Putamen (tissue), 1 donor: ENCODE data around the gene ACADVL.

ENCODE experiments used
- DNase-seq: peaks from one replicate; pipeline ENCODE4 v3.0.0-alpha.2; 2016; ENCODE audit warnings: low spot score

The ACADVL gene

DNA sequence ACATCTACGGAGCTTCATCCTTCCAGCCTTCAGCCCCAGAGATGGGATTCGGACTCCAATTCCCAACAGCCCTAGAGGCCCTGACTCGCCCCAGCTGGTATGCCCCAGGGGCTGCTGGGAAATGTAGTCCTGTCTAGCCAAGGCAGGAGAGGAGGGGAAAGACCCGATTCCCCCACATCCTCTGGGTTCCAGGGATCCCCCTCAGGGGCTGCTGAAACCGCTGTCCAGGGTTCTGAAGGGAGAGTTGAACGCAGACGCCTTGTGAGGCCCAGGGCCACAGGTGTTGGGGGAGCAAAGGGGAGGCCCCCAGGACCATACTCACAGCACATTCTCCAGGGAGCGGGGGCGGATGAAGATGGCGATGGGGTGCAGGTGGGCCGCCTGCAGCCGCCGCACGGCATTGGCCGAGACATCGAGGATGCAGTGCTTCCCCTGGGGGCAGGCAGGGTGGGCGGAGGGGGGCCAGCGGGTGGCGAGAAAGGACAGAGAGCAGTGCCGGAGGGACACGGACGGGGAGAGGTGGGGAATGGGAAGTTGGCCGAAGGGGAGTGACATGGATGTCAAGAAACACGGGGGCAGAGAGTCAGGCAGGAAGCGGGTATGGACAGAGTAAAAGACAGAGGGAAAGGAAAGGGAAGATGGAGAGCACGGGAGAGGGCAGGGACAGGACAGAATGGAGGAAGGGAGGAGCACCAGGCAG, 28.0 kb upstream of the ACADVL start:
- no peak for DNase-seq

DNA sequence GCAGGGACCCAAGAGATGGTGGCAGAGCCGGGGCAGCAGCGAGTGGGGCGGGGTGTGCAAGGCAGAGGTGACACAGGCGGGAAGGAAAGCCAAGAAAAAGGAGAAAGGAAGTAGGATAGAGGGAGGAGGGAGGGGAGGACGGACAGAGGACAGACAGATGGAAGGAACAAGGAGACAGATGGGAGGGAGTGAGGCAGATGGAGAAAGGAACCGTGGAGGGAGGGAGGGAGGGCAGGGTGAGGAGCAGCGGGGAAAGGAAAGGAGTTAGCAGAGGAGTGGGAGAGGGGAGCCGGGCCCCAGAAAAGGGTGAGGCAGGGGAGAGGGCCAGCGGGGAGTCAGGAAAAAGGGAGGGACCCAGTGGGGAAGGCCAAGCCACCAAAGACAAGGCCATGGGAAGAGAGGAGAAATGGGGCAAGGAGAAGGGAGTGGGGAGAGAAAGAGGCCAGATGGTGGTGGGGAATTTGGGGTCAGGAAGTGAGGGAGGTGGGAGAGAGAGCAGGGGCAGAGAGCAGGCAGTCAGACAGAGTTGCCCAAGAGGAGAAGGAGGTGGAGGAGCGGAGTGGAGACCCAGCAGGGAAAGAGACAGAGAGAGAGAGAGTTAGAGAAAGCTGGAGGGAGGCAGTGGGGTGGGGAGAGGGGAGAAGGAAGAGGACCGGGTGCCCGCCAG, 27.3 kb upstream of the ACADVL start:
- no peak for DNase-seq

DNA sequence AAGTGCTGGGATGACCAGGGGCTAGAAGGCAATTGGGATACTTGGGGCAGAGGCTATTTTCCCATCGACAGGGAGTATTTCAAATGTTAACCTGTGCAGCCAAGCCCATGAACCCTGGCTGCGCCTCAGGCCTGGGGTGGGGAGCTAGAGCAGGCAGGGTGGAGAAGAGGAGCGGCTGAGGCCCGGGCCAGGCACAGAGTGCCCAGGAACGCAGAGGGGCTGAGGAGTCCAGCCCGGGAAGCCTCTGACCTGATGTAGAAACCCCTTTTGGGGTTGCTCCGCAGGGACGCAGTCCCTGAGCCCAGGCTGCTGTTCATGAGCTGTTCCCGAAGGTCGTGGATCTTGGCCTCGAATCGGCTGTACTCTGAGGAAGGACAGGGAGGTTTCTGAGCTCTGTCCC, 23.8 kb upstream of the ACADVL start:
- DNase-seq = no peak

DNA sequence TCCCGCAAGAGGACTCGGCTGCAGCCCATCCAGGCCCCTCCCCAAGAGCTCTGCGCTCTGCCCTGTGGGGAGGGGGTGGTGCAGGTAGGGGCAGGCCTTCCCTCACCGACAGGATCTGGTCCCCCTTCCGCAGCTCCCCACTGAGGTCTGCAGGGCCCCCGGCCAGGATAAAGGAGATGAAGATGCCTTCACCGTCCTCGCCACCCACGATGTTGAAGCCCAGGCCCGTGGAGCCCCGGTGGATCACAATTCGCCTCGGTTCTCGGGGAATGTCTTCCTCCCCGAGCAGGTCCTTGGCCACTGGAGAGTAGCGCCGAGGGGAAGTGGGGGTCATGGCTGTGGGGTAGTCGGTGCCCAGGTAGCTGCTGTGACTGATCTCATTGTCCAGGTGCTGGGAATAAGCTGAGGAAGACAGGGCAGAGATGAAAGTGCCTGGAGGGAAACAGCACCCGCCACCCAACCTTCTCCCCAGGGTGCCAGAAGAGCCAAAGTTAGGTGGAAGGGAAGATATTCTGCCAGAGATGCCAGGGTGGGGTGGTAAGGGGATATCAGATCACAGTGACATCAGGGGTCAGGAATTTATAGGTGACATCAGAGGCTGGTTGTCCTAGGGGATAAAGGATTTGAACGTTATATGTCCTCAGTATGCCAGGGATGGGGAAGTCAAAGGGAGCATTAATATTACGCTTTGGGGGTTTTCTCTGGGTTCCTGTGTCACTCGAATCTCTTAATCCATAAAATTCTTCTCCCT, 22.9 kb upstream of the ACADVL start:
- DNase-seq = no peak

DNA sequence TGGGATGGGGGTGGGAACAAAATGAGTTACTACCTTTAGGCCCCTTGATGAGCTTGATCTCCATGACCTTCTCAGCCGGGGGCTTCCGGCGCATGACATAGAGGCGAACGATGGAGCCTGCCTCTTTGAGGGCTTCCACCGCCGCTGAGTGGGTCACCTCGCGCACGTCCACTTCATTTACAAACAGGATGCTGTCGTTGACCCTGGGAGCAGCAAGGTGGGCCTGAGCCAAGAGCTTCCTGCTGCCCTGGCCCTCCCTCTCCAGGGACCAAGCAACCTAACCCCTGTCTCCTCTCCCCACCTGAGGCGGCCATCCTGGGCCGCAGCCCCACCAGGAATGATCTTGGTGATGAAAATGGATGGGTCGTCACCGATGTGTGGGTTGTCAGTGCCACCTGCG, 16.3 kb upstream of the ACADVL start:
- DNase-seq = no peak

DNA sequence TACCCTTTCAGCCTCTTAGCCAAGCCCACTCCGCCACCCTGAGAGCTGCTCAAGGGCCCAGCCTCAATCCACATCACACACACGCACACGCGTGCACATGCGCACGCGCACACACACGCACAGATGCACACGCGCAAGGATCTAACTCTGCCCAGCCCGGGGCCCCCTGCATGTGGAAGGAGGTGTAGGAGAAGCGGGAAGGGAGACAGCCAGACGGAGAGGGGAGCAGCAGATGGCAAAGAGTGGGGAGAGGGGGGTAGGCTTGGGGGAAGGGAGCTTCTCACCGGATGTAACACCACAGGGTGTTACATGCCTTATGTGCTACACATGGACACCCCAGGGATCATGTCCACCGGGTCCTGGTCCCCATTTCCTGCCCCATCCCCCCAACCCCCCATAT, 15.4 kb upstream of the ACADVL start:
- no peak for DNase-seq

DNA sequence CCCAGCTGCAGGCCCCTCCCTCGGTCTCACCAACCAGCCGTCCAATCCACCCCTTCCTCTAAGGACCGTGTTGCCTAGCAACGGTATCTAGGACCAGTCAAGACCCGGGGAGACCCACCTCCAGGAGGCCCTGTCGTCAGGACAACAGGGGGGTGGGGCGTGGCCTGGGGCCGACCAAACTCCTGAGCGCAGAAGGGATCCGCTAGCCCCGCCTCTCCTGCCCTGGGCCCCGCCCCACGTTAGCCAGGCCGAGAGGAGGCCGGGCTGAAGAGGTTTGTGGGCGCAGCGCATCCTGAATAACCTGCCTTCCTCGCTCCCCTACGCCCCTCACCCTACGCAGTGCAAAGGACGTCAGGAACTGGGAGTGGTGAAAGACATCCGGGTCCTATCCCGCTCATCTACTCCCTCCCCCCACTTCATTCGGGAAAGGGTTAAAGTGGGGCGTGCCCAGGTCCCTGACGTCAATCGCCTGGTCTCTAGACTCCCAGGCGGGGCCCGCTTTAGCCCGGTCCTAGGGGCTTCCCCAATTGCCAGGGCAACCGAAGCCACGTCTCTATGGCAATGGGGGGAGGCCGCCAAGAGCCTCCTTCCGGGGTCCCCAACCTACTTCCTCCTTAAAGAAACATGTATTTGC, 14.8 kb upstream of the ACADVL start:
- peak; percentile 81 for DNase-seq

DNA sequence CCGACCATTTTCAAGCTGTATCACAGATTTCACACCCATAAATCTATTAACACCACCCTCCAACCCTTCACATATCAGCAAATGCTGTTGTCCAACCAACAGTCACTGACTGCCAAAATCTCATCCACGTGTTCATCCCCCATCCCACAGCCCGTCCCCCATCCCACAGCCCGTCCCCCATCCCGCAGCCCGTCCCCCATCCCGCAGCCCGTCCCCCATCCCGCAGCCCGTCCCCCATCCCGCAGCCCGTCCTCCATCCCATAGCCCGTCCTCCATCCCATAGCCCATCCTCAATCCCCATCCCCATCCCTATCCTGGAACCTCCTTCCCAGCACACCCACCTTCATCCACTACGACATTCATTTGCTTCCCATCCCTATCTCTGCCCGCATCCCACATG, 14.2 kb upstream of the ACADVL start:
- DNase-seq = no peak

DNA sequence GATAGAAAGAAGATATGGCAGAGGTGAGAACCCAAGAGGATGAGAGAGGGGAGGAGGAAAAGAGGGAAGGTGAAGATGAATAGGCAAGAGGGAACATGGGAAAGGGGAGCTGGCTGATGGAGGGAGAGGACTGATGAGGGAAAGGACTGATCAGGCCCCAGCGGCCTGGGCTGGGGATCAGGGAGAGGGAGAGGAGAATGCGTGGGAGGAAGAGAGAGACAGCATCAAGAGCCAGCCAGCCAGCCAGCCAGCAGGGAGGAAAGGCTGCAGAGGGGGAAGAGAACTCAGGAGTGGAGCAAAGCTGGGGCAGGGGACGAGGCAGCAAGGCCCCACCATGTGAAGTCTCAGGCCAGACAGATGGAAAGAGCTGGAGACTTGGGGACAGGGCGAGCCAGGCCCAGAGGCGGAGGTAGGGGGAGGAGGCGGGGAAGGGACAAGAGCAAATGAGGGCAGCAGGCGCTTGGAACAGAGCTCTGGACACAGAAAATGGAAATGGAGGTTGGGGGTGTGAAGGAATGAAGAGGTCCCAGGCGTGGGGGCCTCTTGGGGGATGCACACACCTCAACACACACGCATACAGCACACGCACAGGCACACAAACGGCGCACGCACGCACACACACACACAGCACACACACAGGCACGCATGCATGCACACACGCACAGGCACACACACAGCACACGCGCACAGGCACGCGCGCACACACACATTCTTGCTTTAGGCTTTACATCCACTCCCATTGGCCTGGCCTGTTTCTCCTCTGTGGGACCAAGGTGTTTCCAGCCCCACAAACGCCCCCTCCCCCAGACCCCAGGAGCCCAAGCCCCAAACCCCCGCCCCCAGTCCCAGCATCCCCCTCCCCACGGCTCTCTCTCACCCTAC, 12.4 kb upstream of the ACADVL start:
- DNase-seq = no peak

DNA sequence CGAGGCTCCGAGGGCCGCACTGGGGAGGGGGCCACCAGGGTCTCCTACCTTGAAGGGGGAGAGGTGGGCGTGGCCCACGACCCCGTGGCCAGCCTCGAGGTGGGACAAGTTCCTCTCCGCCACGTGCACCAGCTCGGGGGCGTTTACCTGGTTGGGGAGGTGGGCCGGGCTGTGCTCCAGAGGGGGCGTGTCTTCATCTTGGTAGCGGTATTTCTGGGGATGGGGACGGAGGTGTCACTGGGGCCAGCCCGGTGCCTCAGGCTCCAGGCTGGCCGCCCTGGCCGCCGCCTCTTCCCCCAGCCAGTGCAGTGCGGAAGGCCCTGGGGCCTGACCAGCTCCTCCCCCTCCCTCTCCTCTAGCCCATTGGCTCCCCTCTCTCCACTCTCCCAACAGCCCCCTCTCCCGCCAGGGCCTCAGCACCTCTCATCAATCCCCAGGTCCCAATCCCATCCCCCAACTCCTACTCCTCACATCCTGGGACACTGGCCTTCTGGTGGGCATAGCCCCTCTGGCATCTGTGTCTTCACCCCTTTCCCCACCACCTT, 11.6 kb upstream of the ACADVL start:
- no peak for DNase-seq

DNA sequence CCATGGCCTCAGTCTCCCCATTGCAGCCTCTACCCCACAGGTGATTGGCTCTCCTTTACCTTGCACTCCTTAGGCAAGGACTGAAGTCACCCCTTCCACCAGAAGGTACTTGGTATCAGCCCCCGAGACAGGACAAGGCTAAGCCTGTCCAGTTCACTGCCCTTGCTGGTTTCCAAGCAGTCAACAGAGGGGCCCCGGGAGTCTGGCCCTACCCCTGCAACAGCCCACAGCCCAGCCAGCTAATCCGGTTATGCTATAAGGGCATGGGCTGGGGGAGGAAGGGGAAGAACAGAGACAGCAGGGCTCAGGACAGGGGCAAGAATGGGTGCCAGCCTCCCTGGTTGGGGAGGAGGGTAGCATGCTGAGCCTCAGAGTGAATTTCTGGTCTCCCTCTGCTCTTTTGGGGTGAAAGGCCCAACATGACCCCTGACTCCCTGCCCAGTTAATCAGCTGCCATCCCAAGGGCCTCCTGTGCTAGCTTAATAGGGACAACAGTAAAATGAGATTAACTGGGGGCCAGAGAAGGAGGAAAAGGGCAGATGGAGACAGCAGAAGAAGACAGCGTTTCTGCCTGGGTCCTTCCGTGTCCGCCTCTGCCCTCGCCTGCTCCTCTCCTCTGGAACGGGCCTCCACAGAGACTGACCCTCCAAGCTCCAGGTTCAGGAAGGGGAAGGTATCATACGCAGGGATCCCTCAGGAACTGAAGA, 10.8 kb upstream of the ACADVL start:
- no peak for DNase-seq

DNA sequence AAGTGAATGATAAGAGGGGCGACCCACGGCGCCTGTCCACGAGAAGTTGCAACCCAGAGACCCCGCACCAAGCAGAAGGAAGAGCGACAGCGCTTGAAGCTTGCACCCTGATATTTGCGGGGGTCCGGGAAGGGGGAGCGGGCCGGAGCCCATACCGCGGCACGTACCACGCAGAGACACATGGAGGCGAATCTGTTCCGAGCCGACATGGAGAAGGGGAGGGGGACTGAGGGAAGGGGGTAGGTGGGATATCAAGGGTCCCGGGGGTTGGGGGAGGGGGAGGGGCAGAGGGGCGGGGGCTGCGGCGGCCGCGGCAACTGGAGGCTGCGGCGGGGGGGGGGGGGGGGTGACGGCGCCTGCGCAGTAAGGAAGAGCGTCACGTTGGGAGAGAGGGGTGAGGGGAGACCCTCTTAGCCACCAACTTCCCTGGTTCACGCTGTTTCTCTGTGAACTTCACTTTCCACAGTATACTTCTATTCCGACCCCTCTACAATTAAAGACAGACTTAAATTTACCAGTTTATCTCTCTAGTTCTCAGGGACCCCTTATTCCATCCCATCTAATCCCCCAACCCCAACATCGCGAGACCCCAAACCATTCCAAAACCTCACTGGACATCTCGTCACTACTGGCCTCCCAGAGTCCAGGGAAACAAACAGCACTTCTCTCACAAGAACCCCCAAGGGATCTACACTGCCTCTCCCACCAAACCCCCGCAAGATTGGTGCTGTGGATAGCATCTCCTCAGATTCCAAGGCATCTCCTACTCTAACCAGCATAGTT, 8.1 kb upstream of the ACADVL start:
- no peak for DNase-seq

DNA sequence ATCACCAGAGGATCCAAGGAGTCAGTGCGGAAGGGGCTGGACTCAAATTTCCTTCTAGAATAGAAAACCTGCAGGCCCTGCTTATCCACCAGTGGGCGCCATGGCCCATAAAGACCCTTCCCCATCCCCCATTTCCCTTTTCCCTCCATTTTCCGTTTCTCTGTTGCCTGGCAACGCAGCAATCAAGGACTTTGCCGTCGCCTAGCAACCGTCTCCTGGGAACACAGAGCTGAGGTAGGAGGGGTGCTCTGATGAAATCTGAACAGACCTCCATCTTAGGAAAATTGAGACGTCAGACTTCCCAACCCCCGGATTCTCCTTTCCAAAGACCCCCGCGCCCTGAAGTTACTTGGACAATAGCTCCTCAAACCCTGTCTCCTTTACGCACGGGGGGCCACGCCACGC, 5.8 kb upstream of the ACADVL start:
- DNase-seq = peak; percentile 79

DNA sequence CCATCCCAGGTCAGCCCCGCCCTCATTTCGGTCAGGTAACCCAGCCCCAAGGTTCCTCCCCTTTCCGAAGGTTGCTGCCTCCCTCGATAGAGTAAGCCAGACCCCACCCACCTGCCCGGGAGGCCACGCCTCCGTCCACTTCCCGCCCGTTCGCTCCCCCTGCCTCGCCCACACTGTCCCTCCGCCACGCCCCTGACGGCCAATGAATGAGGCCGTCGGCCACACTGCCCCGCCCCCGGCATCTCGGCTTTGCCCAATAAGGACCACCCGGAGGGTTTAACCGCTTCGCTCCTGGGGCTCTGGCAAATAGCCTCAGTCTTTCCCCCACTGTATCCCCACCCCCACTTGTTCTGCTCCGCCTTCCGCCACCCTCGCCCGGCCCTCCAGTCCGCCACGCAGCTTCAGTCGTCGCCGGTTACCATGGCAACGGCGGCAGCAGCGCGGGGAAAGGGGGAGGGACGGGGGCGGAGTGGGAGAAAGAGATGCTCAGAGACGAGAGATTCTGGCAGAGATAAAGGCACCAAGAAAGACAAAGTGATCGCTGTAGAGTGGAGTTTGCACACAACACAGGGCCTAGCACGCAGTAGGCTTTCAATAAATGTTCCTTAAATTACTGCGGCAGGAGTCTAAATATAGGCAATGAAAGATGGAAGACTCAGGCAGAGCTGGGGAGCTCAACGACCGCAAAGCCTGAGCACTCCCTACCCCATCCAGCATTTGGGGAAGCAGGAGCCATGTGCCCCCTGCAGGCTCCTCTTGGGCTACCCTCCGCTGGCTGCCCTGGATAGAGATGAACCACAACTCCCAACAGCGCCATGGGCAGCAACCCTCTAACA, 5.2 kb upstream of the ACADVL start:
- peak; percentile 93 for DNase-seq

DNA sequence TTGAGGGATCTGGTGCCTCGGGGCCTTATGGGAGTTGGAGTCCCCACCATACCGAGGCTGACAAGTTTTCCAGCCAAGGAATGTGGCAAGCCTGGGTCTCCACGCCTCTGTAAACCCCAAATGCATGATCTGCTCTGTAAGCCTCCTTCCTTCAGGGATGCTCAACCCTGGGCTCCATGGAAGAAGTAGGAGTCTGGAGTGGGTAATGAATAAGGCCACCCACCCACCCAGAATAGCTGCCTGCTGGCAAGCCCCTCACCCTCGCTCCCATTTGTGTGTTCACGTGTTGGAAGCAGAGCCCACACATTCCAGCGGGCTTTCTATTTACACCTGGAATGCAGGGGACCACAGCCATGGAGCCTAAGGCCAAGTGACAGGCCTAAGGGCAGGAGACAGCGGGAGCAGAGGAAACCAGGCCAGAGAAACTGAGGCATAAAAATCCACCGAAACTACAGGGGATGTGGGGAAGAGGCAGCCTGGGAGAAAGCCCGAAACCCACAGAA, 4.6 kb upstream of the ACADVL start:
- DNase-seq = no peak

DNA sequence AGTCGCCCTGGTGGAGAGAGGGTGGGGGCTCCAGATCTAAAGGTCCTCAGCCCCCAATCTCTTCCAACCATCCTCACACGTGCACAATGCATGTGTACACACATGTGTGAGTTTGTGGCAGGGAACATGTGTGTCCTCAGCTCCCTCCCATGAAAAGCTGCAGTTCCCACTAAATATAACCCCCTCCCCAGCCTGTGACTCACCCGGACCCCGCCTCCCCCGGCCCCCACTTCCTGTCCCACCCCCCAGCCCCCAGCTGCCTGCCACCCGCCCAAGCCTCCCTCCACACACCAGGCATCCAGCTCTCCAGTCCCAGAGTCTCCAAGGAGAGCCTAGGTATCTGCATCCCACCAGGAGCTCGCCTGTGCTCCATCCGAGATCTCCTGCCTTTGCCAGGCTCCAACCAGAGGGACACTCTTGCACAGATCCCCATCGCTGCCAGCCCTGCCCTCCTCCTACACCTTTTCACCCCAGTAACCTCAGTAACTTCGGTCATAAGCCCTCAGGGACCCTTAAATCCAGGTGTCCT, 4.0 kb upstream of the ACADVL start:
- DNase-seq = no peak

DNA sequence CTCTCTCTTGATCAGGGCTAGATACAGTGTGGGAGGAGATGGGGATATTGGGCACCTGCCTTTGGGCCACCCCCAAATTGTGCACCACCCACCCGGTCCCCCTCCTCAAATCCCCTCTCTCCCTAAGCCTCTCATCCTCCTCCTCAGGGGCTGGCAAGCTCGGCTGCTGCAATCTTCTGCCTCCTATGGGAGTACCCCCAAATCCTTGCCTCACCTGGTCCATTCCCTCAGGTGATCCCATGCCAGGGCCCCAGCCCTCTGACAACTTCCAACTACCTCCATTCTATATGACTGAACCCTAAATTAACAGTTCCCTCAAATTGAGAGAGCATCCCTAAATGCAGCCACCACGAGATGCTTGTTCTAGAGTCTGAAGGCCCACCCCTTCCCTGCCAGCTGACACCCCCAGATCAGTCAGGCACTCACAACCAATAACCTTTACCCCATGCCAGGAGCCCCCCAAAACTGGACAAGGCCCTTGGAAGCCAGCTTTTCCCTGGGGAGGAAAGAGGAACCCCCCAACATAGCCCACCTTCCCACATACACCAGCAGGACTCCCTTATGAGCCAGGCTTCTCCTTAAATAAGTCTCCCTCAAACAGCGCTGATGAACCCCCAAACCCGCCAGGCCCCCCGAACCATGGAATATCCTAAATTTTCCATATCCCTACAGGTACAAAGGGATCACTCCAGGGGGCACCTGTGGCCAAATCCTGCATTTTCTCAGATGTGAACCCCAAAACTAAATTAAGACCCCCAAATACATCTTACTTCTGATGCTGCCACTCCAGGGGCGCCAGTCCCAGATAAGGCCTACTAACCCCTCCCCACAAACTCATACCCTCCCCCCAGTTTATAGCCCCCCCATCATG, 3.3 kb upstream of the ACADVL start:
- no peak for DNase-seq
